NOMO-1 treated with DMSO at 0.1 percent for 48 hours (cell line): ENCODE measurements around the gene CAD.

Experiments used
- DNase-seq: peaks from one replicate; lab custom pipeline; 2025; ENCODE audit not compliant: unreplicated experiment; lab: John Stamatoyannopoulos, UW

CAD gene

DNA sequence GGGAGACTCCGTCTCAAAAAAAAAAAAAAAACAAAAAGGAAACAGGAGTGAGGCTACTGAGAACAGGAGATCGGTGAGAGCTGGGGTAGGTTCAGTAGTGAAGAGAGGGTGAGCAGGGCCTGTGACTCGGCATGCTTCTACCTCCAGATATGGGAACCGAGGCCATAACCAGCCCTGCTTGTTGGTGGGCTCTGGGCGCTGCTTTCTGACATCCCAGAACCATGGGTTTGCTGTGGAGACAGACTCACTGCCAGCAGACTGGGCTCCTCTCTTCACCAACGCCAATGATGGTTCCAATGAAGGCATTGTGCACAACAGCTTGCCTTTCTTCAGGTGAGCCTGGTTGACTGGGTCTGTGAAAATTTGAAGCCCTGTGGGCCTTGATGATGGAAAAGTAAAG lies 6.2 kb downstream of the CAD start:
- no peak for DNase-seq

GRCh38 chr2:27225526-27225925 lies 8.4 kb downstream of the CAD start:
- no peak for DNase-seq

GRCh38 chr2:27227501-27227900 lies 10.3 kb downstream of the CAD start:
- no peak for DNase-seq

DNA sequence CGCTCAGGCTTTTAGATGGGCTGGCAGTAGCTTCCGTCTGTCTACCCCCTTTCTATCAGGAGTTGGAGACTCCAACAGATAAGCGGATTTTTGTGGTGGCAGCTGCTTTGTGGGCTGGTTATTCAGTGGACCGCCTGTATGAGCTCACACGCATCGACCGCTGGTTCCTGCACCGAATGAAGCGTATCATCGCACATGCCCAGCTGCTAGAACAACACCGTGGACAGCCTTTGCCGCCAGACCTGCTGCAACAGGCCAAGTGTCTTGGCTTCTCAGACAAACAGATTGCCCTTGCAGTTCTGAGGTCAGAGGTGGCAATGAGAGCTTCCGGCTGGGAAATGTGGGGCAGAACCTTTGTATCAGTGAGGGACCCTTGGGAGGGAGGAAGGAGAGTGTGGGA lies 14.8 kb downstream of the CAD start:
- no peak for DNase-seq

GRCh38 chr2:27233341-27233740 lies 16.2 kb downstream of the CAD start:
- DNase-seq = no peak

- DNase-seq = no peak
Measured at GRCh38 chr2:27236136-27236535, 19.0 kb downstream of the CAD start.

- DNase-seq = no peak
Measured at GRCh38 chr2:27236626-27237025, 19.5 kb downstream of the CAD start.

- no peak for DNase-seq
Measured at GRCh38 chr2:27237341-27237945, 20.3 kb downstream of the CAD start.

- DNase-seq = no peak
Measured at GRCh38 chr2:27238976-27239375, 21.8 kb downstream of the CAD start.

DNA sequence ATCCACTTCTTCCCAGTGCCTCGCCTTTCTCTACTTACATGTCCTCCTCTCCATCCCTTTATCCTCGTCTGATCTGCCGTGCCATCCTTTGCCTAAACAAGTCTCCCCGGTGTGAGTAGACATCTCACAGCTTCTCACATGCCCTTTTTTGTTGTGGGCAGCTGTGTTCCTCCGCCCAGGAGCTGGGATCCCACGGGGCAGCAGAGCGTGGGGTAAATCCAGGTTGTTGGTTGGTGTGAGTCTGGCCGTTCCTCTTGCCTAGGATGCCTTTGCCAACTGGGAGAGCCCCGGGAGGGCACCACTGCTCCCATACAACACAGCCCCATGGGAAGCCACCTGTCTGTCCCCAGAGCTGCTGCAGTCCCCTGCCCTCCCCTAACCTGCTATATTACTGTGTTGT lies 23.2 kb downstream of the CAD start:
- DNase-seq = no peak

- no peak for DNase-seq
Measured at GRCh38 chr2:27241761-27242613, 24.8 kb downstream of the CAD start.

DNA sequence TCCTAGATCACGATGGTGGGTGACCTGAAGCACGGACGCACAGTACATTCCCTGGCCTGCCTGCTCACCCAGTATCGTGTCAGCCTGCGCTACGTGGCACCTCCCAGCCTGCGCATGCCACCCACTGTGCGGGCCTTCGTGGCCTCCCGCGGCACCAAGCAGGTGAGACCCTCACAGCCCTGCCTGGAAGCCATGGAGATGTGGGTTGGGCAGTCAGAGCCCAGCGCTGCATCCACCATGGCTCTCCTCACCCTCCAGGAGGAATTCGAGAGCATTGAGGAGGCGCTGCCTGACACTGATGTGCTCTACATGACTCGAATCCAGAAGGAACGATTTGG lies 25.4 kb downstream of the CAD start:
- no peak for DNase-seq

GRCh38 chr2:27243391-27244130 lies 26.4 kb downstream of the CAD start:
- no peak for DNase-seq

DNA sequence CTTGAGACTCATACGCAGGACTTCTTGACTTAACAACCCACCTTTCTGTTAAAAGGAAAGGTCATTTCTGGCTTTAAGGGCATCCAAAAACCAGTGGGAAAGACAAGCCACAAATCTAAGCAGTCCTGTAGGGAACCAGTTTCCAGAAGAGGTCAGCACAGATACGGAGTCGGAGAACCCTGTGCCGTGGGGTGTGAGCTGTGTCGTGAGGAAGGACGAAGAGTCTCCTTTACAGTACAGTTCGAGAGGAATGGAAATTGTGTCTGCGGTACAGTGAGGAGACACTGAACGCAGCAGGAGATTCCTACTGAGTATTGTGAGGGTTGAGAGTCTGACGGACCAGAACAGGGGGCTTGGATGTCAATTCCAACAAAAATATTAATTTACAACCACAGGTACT lies 27.9 kb downstream of the CAD start:
- no peak for DNase-seq

- no peak for DNase-seq
Measured at GRCh38 chr2:27245626-27246025, 28.5 kb downstream of the CAD start.

DNA sequence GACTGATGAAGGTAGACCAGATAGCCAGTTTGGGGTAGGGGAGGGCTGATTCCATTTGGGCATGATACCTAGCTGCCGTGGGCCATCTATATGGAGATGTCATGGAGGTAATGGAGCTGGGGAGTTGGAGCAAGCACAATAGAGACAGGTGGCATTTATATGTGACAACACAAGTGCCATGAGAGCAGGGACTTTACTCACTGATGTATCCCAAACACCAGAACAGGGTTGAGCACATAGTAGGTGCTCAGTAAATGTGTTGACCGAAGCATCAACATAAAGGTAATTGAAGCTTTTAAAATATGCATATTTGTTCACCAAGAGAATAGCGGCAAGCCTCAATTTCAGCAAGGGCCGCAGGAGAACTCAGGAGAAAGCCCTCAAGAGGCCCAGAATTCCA lies 30.7 kb downstream of the CAD start:
- DNase-seq = no peak

- DNase-seq = no peak
Measured at GRCh38 chr2:27249159-27249890, 32.2 kb downstream of the CAD start.

DNA sequence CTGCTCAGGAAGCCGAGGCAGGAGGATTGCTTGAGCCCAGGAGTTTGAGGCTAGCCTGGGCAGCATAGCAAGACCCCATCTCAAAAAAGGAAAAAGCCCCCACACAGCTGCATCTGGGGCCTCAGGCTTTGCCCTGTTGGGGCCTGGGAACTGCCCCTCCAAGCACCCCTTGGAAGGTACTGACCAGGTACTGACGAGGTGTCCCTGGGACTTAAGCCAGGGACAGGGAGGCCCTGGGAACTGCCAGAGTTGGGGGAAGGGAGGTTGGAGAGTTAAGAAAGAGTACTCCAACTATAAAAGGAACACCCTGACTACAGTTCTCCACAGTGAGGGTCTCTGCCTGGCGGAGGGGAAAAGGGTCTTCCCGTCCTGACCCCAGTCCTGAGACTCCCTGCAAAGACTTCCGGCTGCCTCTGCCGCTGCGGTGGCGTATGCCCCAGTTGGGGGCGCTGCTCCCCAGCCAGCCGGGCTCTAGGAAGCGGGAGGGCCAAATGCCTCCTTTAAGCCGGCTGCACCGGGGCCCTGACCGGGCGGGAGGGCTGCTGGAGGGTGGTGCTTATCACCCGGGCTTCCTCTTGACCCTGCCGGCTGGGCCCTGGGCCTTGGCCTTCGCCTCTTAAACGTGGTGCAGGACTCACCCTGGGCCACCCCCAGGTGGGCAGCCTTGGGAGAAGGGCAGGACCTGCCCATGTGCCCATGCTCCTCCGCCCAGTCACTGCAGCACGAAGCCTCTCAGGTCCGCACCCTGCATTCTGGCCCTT lies 32.9 kb downstream of the CAD start:
- peak; percentile 51 for DNase-seq

- no peak for DNase-seq
Measured at GRCh38 chr2:27250652-27251379, 33.6 kb downstream of the CAD start.

DNA sequence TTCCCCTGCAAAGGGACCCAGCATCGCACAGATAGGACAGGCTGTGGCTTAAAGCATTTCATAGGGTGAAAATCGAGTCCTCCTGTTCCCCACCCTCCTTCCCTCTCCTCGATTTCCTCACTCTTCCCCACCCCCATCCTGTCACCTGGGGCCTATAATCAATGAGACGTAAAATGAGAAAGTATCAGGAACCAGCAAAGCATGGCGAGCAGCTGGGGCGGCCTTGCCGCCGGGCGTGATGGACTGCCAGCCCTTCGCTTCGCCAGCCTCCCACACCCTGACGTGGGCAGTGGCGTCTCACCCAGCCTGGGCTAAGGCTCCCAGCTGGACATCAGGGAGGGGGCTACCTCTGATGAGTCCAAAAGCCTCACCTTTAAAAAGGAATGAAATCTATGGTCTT lies 34.6 kb downstream of the CAD start:
- no peak for DNase-seq
